HCT116 (cell line): Measurements from ENCODE around the gene PTGR2.

Experiments
- CTCF ChIP-seq, 3 experiments: fragments of 200-600 bp in 1 of 3; sonication (generic) in 1 of 3; IDR thresholded peaks in 2 of 3; conservative IDR thresholded peaks in 1 of 3; 2 replicates each; pipeline ENCODE4 v1.5.1; 2012 to 2017; ENCODE audit warnings: low read depth in 2 of 3, low read length in 2 of 3, antibody characterized with exemption in 1 of 3, borderline replicate concordance in 1 of 3, control low read depth in 1 of 3, mild to moderate bottlenecking in 1 of 3, mixed read lengths in 1 of 3, mixed run types in 1 of 3, moderate library complexity in 1 of 3; ENCODE audit not compliant: insufficient read depth in 1 of 3
- POLR2A ChIP-seq: IDR thresholded peaks from 2 replicates; pipeline ENCODE4 v1.7.0; 2011; ENCODE audit warnings: borderline replicate concordance; ENCODE audit not compliant: insufficient read depth, insufficient read length; ENCODE audit errors: extremely low read depth
- ZNF274 ChIP-seq: fragments of 200-500 bp; sonication (Bioruptor generic); IDR thresholded peaks from 2 replicates; pipeline ENCODE4 v1.6.1; 2014; ENCODE audit warnings: mild to moderate bottlenecking, low read depth, low read length, inconsistent platforms

- TF ChIP-seq CTCF (IDR thresholded peaks at IDR 0.05 in 2 of 3, conservative IDR thresholded peaks at IDR 0.05 in 1 of 3; ENCODE audit: borderline replicate concordance in 1 of 3, insufficient read depth in 1 of 3, low read depth in 2 of 3, low read length in 2 of 3) (no peak), ZNF274 (no peak), POLR2A (no peak)
These were observed 27.5 kb upstream of the PTGR2 start for GRCh38 chr14:73824127-73824526.
